GM12874 (cell line): Measurements from ENCODE around the gene TIAM1.

Source experiments
- TF ChIP-seq, protein P1 (sequence below): IDR thresholded peaks from 2 replicates; pipeline ENCODE4 v1.5.1; 2011; ENCODE audit warnings: low read depth, mild to moderate bottlenecking, control low read depth, low read length, moderate library complexity; ENCODE audit not compliant: insufficient read depth

Gene TIAM1

DNA sequence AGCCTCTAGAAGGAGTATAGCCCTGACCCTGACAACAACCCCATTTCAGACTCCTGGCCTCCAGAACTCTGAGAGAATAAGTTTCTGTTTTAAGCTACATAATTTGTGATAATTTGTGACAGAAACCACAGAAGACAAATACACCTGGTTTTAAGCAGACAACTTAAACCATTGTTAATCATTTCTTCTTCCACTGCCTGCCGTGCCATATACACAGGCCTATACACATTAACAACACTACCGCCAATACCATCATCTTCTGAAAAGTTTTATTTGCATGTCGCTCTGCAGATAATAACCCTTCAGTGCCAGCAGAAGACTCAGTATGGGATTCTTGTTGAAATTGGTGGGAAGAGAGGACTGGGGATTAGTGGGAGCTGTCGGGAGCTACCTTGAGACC is 265.8 kb downstream of the TIAM1 start:
- TF ChIP-seq, protein P1, sequence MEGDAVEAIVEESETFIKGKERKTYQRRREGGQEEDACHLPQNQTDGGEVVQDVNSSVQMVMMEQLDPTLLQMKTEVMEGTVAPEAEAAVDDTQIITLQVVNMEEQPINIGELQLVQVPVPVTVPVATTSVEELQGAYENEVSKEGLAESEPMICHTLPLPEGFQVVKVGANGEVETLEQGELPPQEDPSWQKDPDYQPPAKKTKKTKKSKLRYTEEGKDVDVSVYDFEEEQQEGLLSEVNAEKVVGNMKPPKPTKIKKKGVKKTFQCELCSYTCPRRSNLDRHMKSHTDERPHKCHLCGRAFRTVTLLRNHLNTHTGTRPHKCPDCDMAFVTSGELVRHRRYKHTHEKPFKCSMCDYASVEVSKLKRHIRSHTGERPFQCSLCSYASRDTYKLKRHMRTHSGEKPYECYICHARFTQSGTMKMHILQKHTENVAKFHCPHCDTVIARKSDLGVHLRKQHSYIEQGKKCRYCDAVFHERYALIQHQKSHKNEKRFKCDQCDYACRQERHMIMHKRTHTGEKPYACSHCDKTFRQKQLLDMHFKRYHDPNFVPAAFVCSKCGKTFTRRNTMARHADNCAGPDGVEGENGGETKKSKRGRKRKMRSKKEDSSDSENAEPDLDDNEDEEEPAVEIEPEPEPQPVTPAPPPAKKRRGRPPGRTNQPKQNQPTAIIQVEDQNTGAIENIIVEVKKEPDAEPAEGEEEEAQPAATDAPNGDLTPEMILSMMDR = no peak

GRCh38 chr21:31075848-31076247 is 268.2 kb downstream of the TIAM1 start:
- TF ChIP-seq, protein P1 = no peak

DNA sequence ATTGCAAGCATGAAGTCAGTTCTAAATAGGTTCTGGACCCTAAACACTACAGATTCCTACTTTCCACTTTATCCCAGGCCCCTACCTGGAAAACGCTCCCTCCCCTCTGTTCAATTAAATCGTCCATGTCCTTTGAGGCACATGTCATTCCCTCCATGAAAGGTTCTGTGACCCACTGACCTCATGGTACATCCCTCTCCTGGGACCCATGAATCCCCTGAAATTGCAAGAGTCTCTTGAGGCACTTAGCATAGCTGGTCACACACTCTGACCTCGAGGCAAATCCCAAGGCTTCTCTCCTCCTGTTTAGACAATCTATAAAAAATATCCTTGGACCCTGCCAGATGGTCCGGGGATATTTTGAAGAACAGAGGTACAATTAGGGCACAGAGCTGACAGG is 271.5 kb downstream of the TIAM1 start:
- TF ChIP-seq, protein P1 = no peak
